Natural killer cell (primary cell): ENCODE data around the gene PKD2. TPM values are rescaled to one million over a fixed set of nuclear protein-coding genes. Genes with fewer than 3 reads are reported as not detected.

Experiments used
- ATAC-seq, 3 donors: fragments of 150-1000 bp in 2 of 3; fragments of 200-7000 bp in 1 of 3; cut with Tn5 transposase; 1 replicate in 1 of 3; 2 replicates in 2 of 3; pipeline ENCODE4 v1.10.0; 2021; ENCODE audit warnings: mild to moderate bottlenecking in 2 of 3, moderate library complexity in 2 of 3
- DNase-seq, 2 donors: peaks; one replicate each; pipeline versions ENCODE4 v3.0.0 to v3.0.0-alpha.2; 2013 to 2021; ENCODE audit warnings: mixed read lengths in 1 of 2
- H3K27ac ChIP-seq: one replicate; pipeline ENCODE4 v1.5.1; 2013; ENCODE audit warnings: mild to moderate bottlenecking, low read length
- H3K27me3 ChIP-seq: one replicate; pipeline ENCODE4 v1.6.1; 2013; ENCODE audit warnings: low read length; ENCODE audit not compliant: control insufficient read depth, insufficient read depth
- H3K36me3 ChIP-seq: one replicate; pipeline ENCODE4 v1.6.1; 2013; ENCODE audit warnings: low read length; ENCODE audit not compliant: control insufficient read depth, insufficient read depth
- H3K4me1 ChIP-seq: one replicate; pipeline ENCODE4 v1.6.1; 2013; ENCODE audit warnings: low read length; ENCODE audit not compliant: control insufficient read depth, insufficient read depth
- H3K4me3 ChIP-seq: one replicate; pipeline ENCODE4 v1.5.1; 2013; ENCODE audit warnings: low read length
- H3K9me3 ChIP-seq: one replicate; pipeline ENCODE4 v1.6.1; 2013; ENCODE audit warnings: low read length; ENCODE audit not compliant: control insufficient read depth, insufficient read depth
- H3K27ac Mint-ChIP-seq, 2 donors: one replicate each; pipeline ENCODE4 v1.8.0; 2022; ENCODE audit warnings: mild to moderate bottlenecking in 2 of 2, mixed read lengths in 2 of 2, moderate library complexity in 1 of 2
- H3K27me3 Mint-ChIP-seq, 2 donors: one replicate each; pipeline ENCODE4 v1.8.0; 2022; ENCODE audit warnings: low read depth in 2 of 2, mixed read lengths in 2 of 2
- H3K36me3 Mint-ChIP-seq: one replicate; pipeline ENCODE4 v1.8.0; 2022; ENCODE audit warnings: mixed read lengths
- H3K4me1 Mint-ChIP-seq, 2 donors: one replicate each; pipeline ENCODE4 v1.8.0; 2022; ENCODE audit warnings: mixed read lengths in 2 of 2
- H3K4me3 Mint-ChIP-seq: one replicate; pipeline ENCODE4 v1.8.0; 2022; ENCODE audit warnings: mild to moderate bottlenecking, moderate library complexity, mixed read lengths
- H3K9me3 Mint-ChIP-seq, 2 donors: one replicate each; pipeline ENCODE4 v1.8.0; 2022; ENCODE audit warnings: mixed read lengths in 2 of 2
- WGBS: methylation state at CpG from one replicate; pipeline ENCODE4 v1.1.7; 2013; ENCODE audit warnings: missing lambda C conversion rate; ENCODE audit not compliant: insufficient coverage; 5-methylcytosine and 5-hydroxymethylcytosine counted together
- intact Hi-C: fragments of 100-400 bp; cut with micrococcal nuclease; formaldehyde crosslinking; loops from one replicate; pipeline ENCODE4 v1.14.2; 2022
- total RNA-seq, 4 donors: library from RNA; stranded (reverse); fragments of 120-200 nt in 1 of 4; gene quantifications; one replicate each; pipeline versions ENCODE4 v1.2.3 to v1.2.4, GENCODE V29; 2013 to 2022
- TF ChIP-seq, protein P1 (sequence below): fragments of 200-600 bp; IDR thresholded peaks from one replicate; pipeline ENCODE4 v1.8.0; 2022; ENCODE audit warnings: antibody characterized with exemption

PKD2 gene
- total RNA-seq, 3 donors from 2014 or later (not counting 1 experiment from before 2014, with no cell fraction given): 6.7 to 9.7 (median 7.8) TPM

DNA sequence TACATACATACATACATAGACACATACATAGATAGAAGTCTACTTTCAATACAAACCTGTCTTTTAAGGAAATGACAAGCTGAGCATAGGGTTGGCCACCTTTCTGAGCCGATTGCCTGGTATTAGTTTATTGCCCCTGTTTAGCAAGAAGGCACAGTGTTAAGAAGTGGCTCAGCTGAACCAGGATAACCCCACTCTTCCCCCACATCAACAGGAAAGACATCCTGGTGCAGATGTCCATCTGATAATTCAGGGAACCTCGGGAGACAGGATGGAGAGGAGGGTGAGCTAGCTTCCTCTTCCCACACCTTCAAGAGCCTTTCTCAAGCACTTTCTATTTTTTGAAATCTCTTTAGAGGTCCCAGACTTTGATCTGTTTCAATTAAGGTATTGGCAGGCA is 52.3 kb downstream of the PKD2 start:
- Histone ChIP-seq H3K4me1 (no peaks in the 10 kb centered on the region), H3K4me3 (no peak overlapping the region), H3K27ac (no peak overlapping the region), H3K36me3 (peaks cover 9% of the 10 kb centered on the region), H3K9me3 (no peaks in the 10 kb centered on the region), H3K27me3 (no peaks in the 10 kb centered on the region)
- intact Hi-C loops: no loop called here
- 83% methylated on average over 1 of the region's 2 CpGs for WGBS
- H3K4me1 Mint-ChIP-seq: no peaks in the 10 kb centered on the region
- no peaks in the 10 kb centered on the region for H3K27me3 Mint-ChIP-seq
- H3K36me3 Mint-ChIP-seq: no peaks in the 10 kb centered on the region
- ATAC-seq (no peak), DNase-seq (no peak)
- H3K4me3 Mint-ChIP-seq: no peak overlapping the region
- H3K9me3 Mint-ChIP-seq: no peaks in the 10 kb centered on the region
- no peak overlapping the region for H3K27ac Mint-ChIP-seq
- TF ChIP-seq, protein P1, sequence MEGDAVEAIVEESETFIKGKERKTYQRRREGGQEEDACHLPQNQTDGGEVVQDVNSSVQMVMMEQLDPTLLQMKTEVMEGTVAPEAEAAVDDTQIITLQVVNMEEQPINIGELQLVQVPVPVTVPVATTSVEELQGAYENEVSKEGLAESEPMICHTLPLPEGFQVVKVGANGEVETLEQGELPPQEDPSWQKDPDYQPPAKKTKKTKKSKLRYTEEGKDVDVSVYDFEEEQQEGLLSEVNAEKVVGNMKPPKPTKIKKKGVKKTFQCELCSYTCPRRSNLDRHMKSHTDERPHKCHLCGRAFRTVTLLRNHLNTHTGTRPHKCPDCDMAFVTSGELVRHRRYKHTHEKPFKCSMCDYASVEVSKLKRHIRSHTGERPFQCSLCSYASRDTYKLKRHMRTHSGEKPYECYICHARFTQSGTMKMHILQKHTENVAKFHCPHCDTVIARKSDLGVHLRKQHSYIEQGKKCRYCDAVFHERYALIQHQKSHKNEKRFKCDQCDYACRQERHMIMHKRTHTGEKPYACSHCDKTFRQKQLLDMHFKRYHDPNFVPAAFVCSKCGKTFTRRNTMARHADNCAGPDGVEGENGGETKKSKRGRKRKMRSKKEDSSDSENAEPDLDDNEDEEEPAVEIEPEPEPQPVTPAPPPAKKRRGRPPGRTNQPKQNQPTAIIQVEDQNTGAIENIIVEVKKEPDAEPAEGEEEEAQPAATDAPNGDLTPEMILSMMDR: no peak

DNA sequence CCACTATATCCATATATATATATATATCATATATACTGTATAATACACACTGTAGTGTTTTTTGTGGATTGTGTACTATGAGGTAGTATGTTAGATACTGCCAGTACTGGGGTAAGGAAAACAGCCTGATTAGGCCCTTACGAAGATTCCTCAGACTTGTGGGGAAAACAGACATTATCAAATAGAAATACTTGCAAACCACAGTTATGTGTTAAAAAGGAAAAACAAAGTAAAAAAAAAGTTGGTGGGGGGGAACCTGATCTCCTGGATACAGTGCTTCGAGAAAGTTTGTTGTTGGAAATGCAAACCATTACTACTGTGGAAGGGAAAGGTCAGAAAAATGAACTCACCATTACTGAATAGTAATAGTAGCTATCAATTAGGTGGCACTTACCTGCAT is 53.0 kb downstream of the PKD2 start:
- no peak for ATAC-seq
- intact Hi-C loops: no loop called here
- Mint-ChIP-seq H3K27me3 (no peaks in the 10 kb centered on the region), H3K4me1 (no peaks in the 10 kb centered on the region), H3K9me3 (no peaks in the 10 kb centered on the region), H3K36me3 (no peaks in the 10 kb centered on the region), H3K4me3 (no peak overlapping the region), H3K27ac (no peak overlapping the region)
- 60% methylated on average over 1 of the region's 2 CpGs for WGBS
- no peak overlapping the region for H3K27ac ChIP-seq
- no peaks in the 10 kb centered on the region for H3K4me1 ChIP-seq
- DNase-seq: no peak
- H3K4me3 ChIP-seq: no peak overlapping the region
- TF ChIP-seq, protein P1: no peak
- H3K9me3 ChIP-seq: no peaks in the 10 kb centered on the region
- H3K36me3 ChIP-seq: peaks cover 9% of the 10 kb centered on the region
- H3K27me3 ChIP-seq: no peaks in the 10 kb centered on the region

DNA sequence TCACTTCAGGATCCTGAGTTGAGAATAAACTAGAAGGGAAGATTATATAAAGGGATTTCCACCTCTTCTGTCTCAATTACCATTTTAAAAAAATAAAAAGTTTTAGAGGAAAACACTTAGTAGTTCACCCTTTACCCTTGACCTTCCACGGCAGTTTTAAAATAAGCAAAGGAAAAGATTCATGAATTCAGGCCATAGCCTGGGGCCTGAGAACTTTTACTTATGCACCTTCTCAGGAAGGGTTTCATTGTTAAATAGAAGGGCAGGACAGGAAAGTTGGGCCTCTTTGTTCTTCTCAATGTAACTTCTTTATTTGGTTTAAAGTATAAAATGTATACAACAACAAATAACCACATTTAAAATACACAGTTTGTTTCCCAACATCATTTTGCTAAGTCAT is 54.9 kb downstream of the PKD2 start:
- ATAC-seq (no peak), DNase-seq (no peak)
- Histone ChIP-seq H3K9me3 (no peaks in the 10 kb centered on the region), H3K36me3 (peaks cover 11% of the 10 kb centered on the region), H3K4me3 (no peak overlapping the region), H3K27ac (no peak overlapping the region), H3K4me1 (no peaks in the 10 kb centered on the region), H3K27me3 (no peaks in the 10 kb centered on the region)
- no peaks in the 10 kb centered on the region for H3K9me3 Mint-ChIP-seq
- H3K4me3 Mint-ChIP-seq: no peak overlapping the region
- intact Hi-C loops: no loop called here
- WGBS: 100% methylated on average over 1 of the region's 1 CpG
- H3K27me3 Mint-ChIP-seq: no peaks in the 10 kb centered on the region
- H3K27ac Mint-ChIP-seq: no peak overlapping the region
- H3K4me1 Mint-ChIP-seq: no peaks in the 10 kb centered on the region
- TF ChIP-seq, protein P1: no peak
- H3K36me3 Mint-ChIP-seq: peaks cover 1% of the 10 kb centered on the region

DNA sequence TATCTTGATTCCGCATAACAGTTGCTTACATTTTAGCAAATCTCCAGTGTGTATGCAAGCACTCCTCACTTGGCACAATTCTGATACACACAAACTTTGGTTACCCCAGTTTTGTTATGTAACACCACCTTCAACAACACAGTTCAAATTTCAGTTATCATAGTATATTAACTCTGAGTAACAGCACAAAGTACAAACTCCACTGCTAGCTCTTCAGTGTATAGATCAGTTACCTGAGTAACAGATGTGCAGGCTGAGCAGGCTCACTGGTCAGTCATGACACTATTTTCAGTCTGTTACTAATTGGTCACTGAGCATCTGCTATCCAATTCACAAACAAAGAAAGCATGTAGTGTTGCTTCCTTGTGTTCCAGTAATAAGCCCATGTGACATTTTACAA is 55.4 kb downstream of the PKD2 start:
- intact Hi-C loops: no loop called here
- H3K36me3 Mint-ChIP-seq: peaks cover 6% of the 10 kb centered on the region

More for the DNA sequence above, 55.4 kb downstream of the PKD2 start:
- 100% methylated on average over 1 of the region's 1 CpG for WGBS
- Mint-ChIP-seq H3K4me3 (no peak overlapping the region), H3K27ac (no peak overlapping the region), H3K9me3 (no peaks in the 10 kb centered on the region), H3K4me1 (no peaks in the 10 kb centered on the region), H3K27me3 (no peaks in the 10 kb centered on the region)
- ATAC-seq (no peak), DNase-seq (no peak)
- Histone ChIP-seq H3K36me3 (peaks cover 13% of the 10 kb centered on the region), H3K9me3 (no peaks in the 10 kb centered on the region), H3K27me3 (no peaks in the 10 kb centered on the region), H3K4me3 (no peak overlapping the region), H3K4me1 (no peaks in the 10 kb centered on the region), H3K27ac (no peak overlapping the region)
- TF ChIP-seq, protein P1: no peak
